Measurements from ENCODE around the gene MTIF3. TPM values are rescaled to one million over a fixed set of nuclear protein-coding genes. Genes with fewer than 3 reads are reported as not detected.

MTIF3 gene
- polyA plus RNA-seq, 1 donor (not counting 4 experiments of a cell fraction or from before 2014, with no cell fraction given): 56.1 TPM

DNA sequence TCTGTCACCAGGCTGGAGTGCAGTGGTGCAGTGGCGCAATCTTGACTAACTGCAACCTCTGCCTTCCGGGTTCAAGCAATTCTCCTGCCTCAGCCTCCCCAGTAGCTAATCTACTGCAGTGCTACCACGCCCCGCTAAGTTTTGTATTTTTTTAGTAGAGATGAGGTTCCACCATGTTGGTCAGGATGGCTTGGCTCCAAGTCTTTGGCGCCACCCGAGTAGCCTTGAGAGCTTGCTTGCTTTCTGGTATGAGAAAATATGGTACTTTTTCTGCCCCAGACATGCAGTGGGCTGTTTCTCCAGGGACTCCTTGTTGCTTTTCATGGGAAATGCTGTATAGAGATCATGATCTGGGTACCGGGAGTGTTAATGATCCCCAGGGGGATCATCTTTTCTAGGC is 60.5 kb downstream of the MTIF3 start:
- no peak for TF ChIP-seq EZH2 (IDR thresholded peaks at IDR 0.05; ENCODE audit: low read length)
- TF ChIP-seq, protein P1, sequence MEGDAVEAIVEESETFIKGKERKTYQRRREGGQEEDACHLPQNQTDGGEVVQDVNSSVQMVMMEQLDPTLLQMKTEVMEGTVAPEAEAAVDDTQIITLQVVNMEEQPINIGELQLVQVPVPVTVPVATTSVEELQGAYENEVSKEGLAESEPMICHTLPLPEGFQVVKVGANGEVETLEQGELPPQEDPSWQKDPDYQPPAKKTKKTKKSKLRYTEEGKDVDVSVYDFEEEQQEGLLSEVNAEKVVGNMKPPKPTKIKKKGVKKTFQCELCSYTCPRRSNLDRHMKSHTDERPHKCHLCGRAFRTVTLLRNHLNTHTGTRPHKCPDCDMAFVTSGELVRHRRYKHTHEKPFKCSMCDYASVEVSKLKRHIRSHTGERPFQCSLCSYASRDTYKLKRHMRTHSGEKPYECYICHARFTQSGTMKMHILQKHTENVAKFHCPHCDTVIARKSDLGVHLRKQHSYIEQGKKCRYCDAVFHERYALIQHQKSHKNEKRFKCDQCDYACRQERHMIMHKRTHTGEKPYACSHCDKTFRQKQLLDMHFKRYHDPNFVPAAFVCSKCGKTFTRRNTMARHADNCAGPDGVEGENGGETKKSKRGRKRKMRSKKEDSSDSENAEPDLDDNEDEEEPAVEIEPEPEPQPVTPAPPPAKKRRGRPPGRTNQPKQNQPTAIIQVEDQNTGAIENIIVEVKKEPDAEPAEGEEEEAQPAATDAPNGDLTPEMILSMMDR (optimal IDR thresholded peaks at IDR 0.05 in 1 of 3, IDR thresholded peaks at IDR 0.05 in 1 of 3, conservative IDR thresholded peaks at IDR 0.05 in 1 of 3; ENCODE audit: extremely low read depth in 1 of 3, insufficient read depth in 2 of 3, low read length in 3 of 3): no peak
- DNase-seq (ENCODE audit: low read depth, low spot score) (no peak), FAIRE-seq (no peak)
- no peaks in the 10 kb centered on the region for H3K4me1 ChIP-seq (ENCODE audit: control insufficient read depth, extremely low read depth, insufficient read depth, low read length)
- no peaks in the 10 kb centered on the region for H3K9me3 ChIP-seq (ENCODE audit: control insufficient read depth, low read depth, low read length)
- no peaks in the 10 kb centered on the region for H3K9me1 ChIP-seq (ENCODE audit: control insufficient read depth, extremely low read depth, insufficient read depth, low read length)
- H3K36me3 ChIP-seq (ENCODE audit: control insufficient read depth in 2 of 2, extremely low read depth in 1 of 2, insufficient read depth in 2 of 2, low read length in 2 of 2): no peaks in the 10 kb centered on the region
- no peaks in the 10 kb centered on the region for H3K27me3 ChIP-seq (ENCODE audit: control insufficient read depth, extremely low read depth, insufficient read depth, low read length)
- dilution Hi-C loops (cut with MboI; ENCODE audit: extremely low pct_ligation_motif_present, low sequenced_read_pairs): no loop called here
- no peak overlapping the region for H2AFZ ChIP-seq (ENCODE audit: control insufficient read depth, low read length)
- no peak overlapping the region for H3K9ac ChIP-seq (ENCODE audit: control insufficient read depth, extremely low read depth, insufficient read depth, low read length)
- H3K4me2 ChIP-seq (ENCODE audit: control insufficient read depth, extremely low read depth, insufficient read depth, low read depth, low read length): no peak overlapping the region
- no peak overlapping the region for H3K27ac ChIP-seq (ENCODE audit: control insufficient read depth, insufficient read depth, low read length)
- no peaks in the 10 kb centered on the region for H3K79me2 ChIP-seq (ENCODE audit: control insufficient read depth, insufficient read depth, low read length)
- no peak overlapping the region for H3K4me3 ChIP-seq (ENCODE audit: control insufficient read depth in 2 of 3, extremely low read depth in 1 of 3, insufficient read depth in 2 of 3, low read depth in 1 of 3, low read length in 3 of 3)
- no peaks in the 10 kb centered on the region for H4K20me1 ChIP-seq (ENCODE audit: control insufficient read depth, extremely low read depth, insufficient read depth, low read length)

DNA sequence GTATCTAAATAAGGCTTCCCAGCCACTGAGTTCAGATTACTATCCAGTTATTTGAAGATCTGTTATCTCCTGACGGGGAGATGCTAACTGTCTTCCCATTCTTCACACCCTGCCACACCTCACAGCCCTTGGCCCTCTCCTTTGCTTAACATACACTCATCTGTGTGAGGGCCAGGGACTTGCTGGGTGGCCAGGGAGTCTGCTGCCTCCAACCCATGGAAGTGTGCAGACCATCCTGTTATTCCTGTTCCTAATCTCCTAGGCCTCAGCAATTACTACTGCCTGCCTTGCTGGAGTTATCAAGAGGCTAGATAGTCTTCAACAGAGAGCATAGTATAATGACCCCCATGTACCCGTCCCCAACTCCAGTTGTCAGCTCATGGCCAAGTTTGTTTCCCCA is 62.1 kb downstream of the MTIF3 start:
- H3K36me3 ChIP-seq (ENCODE audit: control insufficient read depth in 2 of 2, extremely low read depth in 1 of 2, insufficient read depth in 2 of 2, low read length in 2 of 2): no peaks in the 10 kb centered on the region
- H3K27ac ChIP-seq (ENCODE audit: control insufficient read depth, insufficient read depth, low read length): no peak overlapping the region
- H3K9me3 ChIP-seq (ENCODE audit: control insufficient read depth, low read depth, low read length): no peaks in the 10 kb centered on the region
- H3K27me3 ChIP-seq (ENCODE audit: control insufficient read depth, extremely low read depth, insufficient read depth, low read length): no peaks in the 10 kb centered on the region
- FAIRE-seq (no peak), DNase-seq (ENCODE audit: low read depth, low spot score) (no peak)
- dilution Hi-C loops (cut with MboI; ENCODE audit: extremely low pct_ligation_motif_present, low sequenced_read_pairs): no loop called here
- TF ChIP-seq, protein P1 (optimal IDR thresholded peaks at IDR 0.05 in 1 of 3, IDR thresholded peaks at IDR 0.05 in 1 of 3, conservative IDR thresholded peaks at IDR 0.05 in 1 of 3; ENCODE audit: extremely low read depth in 1 of 3, insufficient read depth in 2 of 3, low read length in 3 of 3): no peak
- TF ChIP-seq EZH2 (IDR thresholded peaks at IDR 0.05; ENCODE audit: low read length): no peak
- no peak overlapping the region for H3K4me2 ChIP-seq (ENCODE audit: control insufficient read depth, extremely low read depth, insufficient read depth, low read depth, low read length)
- no peaks in the 10 kb centered on the region for H4K20me1 ChIP-seq (ENCODE audit: control insufficient read depth, extremely low read depth, insufficient read depth, low read length)
- H3K4me3 ChIP-seq (ENCODE audit: control insufficient read depth in 2 of 3, extremely low read depth in 1 of 3, insufficient read depth in 2 of 3, low read depth in 1 of 3, low read length in 3 of 3): no peak overlapping the region
- H3K9me1 ChIP-seq (ENCODE audit: control insufficient read depth, extremely low read depth, insufficient read depth, low read length): no peaks in the 10 kb centered on the region
- H3K79me2 ChIP-seq (ENCODE audit: control insufficient read depth, insufficient read depth, low read length): no peaks in the 10 kb centered on the region
- no peaks in the 10 kb centered on the region for H3K4me1 ChIP-seq (ENCODE audit: control insufficient read depth, extremely low read depth, insufficient read depth, low read length)
- H3K9ac ChIP-seq (ENCODE audit: control insufficient read depth, extremely low read depth, insufficient read depth, low read length): no peak overlapping the region
- H2AFZ ChIP-seq (ENCODE audit: control insufficient read depth, low read length): no peak overlapping the region

Small RNA genes within 50 kb of the gene (small RNA-seq; reads per million reads assigned to genes)
- 0 reads per million in 3 experiments for gene RNU6-63P (ENCODE audit: insufficient read length in 3 of 3, low read depth in 3 of 3, low replicate concordance in 1 of 3)
- 0 reads per million in 3 experiments for gene RNY1P1 (ENCODE audit: insufficient read length in 3 of 3, low read depth in 3 of 3, low replicate concordance in 1 of 3)

Other genes with a start within 250 kb of the MTIF3 start
- gene RPL21, start 199.0 kb downstream of the MTIF3 start, polyA plus RNA-seq: 1,238 to 1,751 TPM (median 1,377 TPM) in 3 replicates
- 0.87 to 1.5 TPM (median 1.1 TPM) in 3 replicates for gene RASL11A, start 179.7 kb downstream of the MTIF3 start, polyA plus RNA-seq
- 41.5 to 97.8 TPM (median 95.5 TPM) in 3 replicates for gene GTF3A, start 25.9 kb downstream of the MTIF3 start, polyA plus RNA-seq
- 12.1 to 17.0 TPM (median 14.4 TPM) in 3 replicates for gene LNX2, start 170.0 kb upstream of the MTIF3 start, polyA plus RNA-seq
- gene POLR1D, start 171.3 kb upstream of the MTIF3 start, polyA plus RNA-seq: 152 to 235 TPM (median 204 TPM) in 3 replicates